HFF-Myc (cell line): ENCODE results near the gene TLK1.

ENCODE experiments used
- DNase-seq: peaks from one replicate; pipeline ENCODE4 v3.0.0-alpha.2; 2011; ENCODE audit warnings: low read depth; ENCODE audit errors: extremely low read depth
- H3K4me3 ChIP-seq: replicated peaks from 2 replicates; pipeline ENCODE4 v1.5.1; 2011; ENCODE audit warnings: low read depth, mild to moderate bottlenecking, control low read depth, low read length
- TF ChIP-seq, protein P1 (sequence below): IDR thresholded peaks from 2 replicates; pipeline ENCODE4 v1.5.1; 2012; ENCODE audit warnings: mild to moderate bottlenecking, low read depth, low read length, control low read depth; ENCODE audit errors: missing control alignments

The TLK1 gene

GRCh38 chr2:171181064-171182049, 20.7 kb upstream of the TLK1 start:
- no peak overlapping the region for H3K4me3 ChIP-seq
- no peak for DNase-seq
- TF ChIP-seq, protein P1, sequence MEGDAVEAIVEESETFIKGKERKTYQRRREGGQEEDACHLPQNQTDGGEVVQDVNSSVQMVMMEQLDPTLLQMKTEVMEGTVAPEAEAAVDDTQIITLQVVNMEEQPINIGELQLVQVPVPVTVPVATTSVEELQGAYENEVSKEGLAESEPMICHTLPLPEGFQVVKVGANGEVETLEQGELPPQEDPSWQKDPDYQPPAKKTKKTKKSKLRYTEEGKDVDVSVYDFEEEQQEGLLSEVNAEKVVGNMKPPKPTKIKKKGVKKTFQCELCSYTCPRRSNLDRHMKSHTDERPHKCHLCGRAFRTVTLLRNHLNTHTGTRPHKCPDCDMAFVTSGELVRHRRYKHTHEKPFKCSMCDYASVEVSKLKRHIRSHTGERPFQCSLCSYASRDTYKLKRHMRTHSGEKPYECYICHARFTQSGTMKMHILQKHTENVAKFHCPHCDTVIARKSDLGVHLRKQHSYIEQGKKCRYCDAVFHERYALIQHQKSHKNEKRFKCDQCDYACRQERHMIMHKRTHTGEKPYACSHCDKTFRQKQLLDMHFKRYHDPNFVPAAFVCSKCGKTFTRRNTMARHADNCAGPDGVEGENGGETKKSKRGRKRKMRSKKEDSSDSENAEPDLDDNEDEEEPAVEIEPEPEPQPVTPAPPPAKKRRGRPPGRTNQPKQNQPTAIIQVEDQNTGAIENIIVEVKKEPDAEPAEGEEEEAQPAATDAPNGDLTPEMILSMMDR = no peak

DNA sequence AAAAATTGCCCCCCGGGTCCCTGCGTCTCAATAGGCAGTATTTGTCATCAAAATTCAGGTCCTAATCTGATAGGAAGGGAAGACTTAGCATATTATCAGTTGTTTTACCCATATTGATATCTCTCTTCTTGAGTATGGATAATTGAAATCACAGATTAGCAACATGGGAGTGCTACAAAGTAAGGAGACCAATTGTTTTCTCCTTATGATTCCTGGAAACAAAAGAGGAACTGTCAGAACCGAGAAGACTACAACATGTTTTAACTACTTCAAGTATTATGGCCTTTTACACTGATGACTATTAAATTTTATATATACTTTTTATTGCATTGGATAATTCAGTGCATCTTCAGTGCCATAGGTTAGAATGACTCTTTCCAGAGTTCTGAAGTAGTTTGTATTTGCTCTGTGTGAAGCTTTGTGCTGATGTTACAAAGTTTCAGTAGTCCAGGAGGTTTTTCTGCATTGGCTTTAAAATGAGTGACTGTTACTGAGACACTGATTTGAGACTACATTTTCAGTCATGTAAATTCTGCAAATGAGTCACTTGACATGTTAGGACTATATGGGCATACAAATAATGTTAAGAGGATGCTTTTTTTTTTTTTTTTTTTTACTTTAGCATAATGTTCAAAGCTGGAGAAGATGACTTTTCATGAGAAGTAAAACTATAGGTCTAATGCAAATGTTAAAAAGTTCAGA, 19.7 kb upstream of the TLK1 start:
- no peak overlapping the region for H3K4me3 ChIP-seq
- no peak for DNase-seq
- TF ChIP-seq, protein P1 = no peak

GRCh38 chr2:171178993-171179392, 18.3 kb upstream of the TLK1 start:
- TF ChIP-seq, protein P1 = no peak
- H3K4me3 ChIP-seq = no peak overlapping the region
- no peak for DNase-seq

DNA sequence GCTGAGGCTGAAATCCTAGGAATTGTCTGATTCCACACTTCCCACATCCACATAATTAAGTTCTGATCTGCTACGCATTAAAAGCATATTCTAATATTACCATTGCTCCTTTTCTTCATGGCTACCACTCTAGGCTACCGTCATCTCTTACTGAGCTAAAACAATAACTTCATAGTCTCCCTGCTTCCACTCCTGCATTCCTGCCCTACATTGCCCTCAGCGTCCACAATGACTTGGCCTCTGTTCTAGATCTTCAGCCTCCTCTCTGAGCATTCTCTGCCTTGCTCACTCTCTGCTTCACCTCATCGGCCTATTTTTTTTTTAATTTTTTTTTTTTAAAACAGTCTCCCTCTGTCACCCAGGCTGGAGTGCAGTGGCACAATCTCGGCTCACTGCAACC, 15.8 kb upstream of the TLK1 start:
- no peak for DNase-seq
- TF ChIP-seq, protein P1 = no peak
- no peak overlapping the region for H3K4me3 ChIP-seq

DNA sequence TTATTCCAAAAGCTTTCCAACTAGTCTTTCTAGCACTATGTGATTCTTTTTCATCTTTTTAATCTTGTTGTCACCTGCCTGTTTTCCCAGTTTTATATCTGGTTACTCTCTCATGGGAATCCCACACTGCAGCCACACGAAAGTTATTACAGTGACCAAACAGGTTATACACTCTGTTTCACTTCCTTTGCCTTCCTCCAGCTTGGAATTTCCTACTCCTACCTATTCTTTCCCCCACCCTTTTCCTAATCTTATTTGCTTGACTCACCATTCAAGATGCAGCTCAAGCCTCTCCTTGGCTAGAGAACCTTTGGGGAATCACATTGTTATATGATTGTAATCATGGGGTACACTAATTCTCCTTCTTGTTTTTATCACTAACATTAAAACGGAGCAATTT, 13.4 kb upstream of the TLK1 start:
- TF ChIP-seq, protein P1 = no peak
- no peak overlapping the region for H3K4me3 ChIP-seq
- DNase-seq = no peak

DNA sequence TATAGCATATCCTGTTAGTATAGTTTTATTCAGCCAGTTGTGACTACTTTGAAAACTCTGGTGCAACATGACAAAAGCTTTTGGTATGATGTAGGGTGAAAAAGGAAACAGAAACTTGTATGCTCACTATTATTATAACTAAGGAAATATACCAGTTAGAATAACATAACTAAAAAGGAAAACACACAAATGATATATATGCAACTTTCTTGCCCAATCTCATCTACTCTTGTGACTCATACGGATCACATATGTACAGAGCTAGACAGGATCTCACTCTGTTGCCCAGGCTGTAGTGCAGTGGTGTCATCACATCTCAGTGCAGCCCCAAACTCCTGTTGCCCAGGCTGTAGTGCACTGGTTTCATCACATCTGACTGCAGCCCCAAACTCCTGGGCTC, 12.4 kb upstream of the TLK1 start:
- TF ChIP-seq, protein P1 = no peak
- DNase-seq = no peak
- H3K4me3 ChIP-seq = no peak overlapping the region
